Fibroblast of lung (primary cell): Measurements from ENCODE around the gene ZNF546.

Experiments used
- CTCF ChIP-seq, 2 donors: IDR thresholded peaks in 1 of 2; conservative IDR thresholded peaks in 1 of 2; 1 replicate in 1 of 2; 2 replicates in 1 of 2; pipeline ENCODE4 v1.5.1; 2011 to 2012; ENCODE audit warnings: low read length in 2 of 2, control low read depth in 1 of 2, inconsistent platforms in 1 of 2, low read depth in 1 of 2, mild to moderate bottlenecking in 1 of 2
- EZH2 ChIP-seq: IDR thresholded peaks from 2 replicates; pipeline ENCODE4 v1.5.1; 2012; ENCODE audit warnings: low read length, control low read depth, mild to moderate bottlenecking; ENCODE audit errors: missing control alignments

GRCh38 chr19:40056505-40056904 lies 59.6 kb downstream of the ZNF546 start:
- TF ChIP-seq CTCF (conservative IDR thresholded peaks at IDR 0.05 in 1 of 2, IDR thresholded peaks at IDR 0.05 in 1 of 2; ENCODE audit: low read depth in 1 of 2, low read length in 2 of 2) (no peak), EZH2 (no peak)
